SK-N-SH (cell line): Measurements from ENCODE around the gene RAMP1. TPM values are rescaled to one million over a fixed set of nuclear protein-coding genes. Genes with fewer than 3 reads are reported as not detected.

ENCODE experiments used
- CTCF ChIA-PET: fragments of 300-600, 350-600 bp; formaldehyde crosslinking; extraction: SDS; loops from one replicate; lab custom pipeline; 2021; lab: Yijun Ruan, JAX
- POLR2A ChIA-PET: fragments of 350-600 bp; sonication (Branson Sonifier 250); formaldehyde crosslinking; extraction: SDS; loops from one replicate; lab custom pipeline; 2020; ENCODE audit warnings: antibody characterized with exemption, inconsistent platforms; lab: Yijun Ruan, JAX
- DNase-seq: peaks from one replicate; pipeline ENCODE4 v3.0.0; 2012
- H2AFZ ChIP-seq: fragments of 200-600 bp; sonication (generic); 2 replicates; pipeline ENCODE4 v1.8.1; 2016; ENCODE audit warnings: antibody characterized with exemption, mild to moderate bottlenecking, low read depth
- H3F3A ChIP-seq: fragments of 200-600 bp; sonication (generic); replicated peaks from 2 replicates; pipeline ENCODE3; 2016; ENCODE audit warnings: antibody characterized with exemption, mild to moderate bottlenecking; ENCODE audit not compliant: insufficient read depth
- H3K27ac ChIP-seq, 2 experiments: fragments of 200-500 bp in 1 of 2; fragments of 200-600 bp in 1 of 2; sonication (Bioruptor generic) in 1 of 2; sonication (generic), shearing (Covaris generic) in 1 of 2; 2 replicates each; pipeline versions ENCODE4 v1.5.1 to v1.6.1; 2014 to 2016; ENCODE audit warnings: low read depth in 2 of 2, inconsistent platforms in 1 of 2, low read length in 1 of 2, mild to moderate bottlenecking in 1 of 2, mixed read lengths in 1 of 2
- H3K27me3 ChIP-seq: fragments of 200-600 bp; sonication (generic), shearing (Covaris generic); 2 replicates; pipeline ENCODE4 v1.6.1; 2016; ENCODE audit warnings: mixed run types; ENCODE audit not compliant: insufficient read depth
- H3K36me3 ChIP-seq, 2 experiments: fragments of 200-500 bp in 1 of 2; fragments of 200-600 bp in 1 of 2; sonication (Bioruptor generic) in 1 of 2; sonication (generic) in 1 of 2; replicated peaks in 1 of 2; 2 replicates each; pipeline versions ENCODE3 to v1.5.1; 2014 to 2016; ENCODE audit warnings: low read length in 1 of 2, mild to moderate bottlenecking in 1 of 2; ENCODE audit not compliant: insufficient read depth in 2 of 2, control insufficient read depth in 1 of 2
- H3K4me1 ChIP-seq, 2 experiments: fragments of 200-500 bp in 1 of 2; fragments of 200-600 bp in 1 of 2; sonication (Bioruptor generic) in 1 of 2; sonication (generic), shearing (Covaris generic) in 1 of 2; 2 replicates each; pipeline versions ENCODE4 v1.5.1 to v1.6.1; 2014 to 2016; ENCODE audit warnings: low read depth in 1 of 2, low read length in 1 of 2, mixed run types in 1 of 2; ENCODE audit not compliant: insufficient read depth in 2 of 2, control insufficient read depth in 1 of 2
- H3K4me2 ChIP-seq: fragments of 200-600 bp; sonication (generic), shearing (Covaris generic); 2 replicates; pipeline ENCODE4 v1.6.1; 2017; ENCODE audit warnings: mixed run types
- H3K4me3 ChIP-seq, 2 experiments: fragments of 200-500 bp in 1 of 2; fragments of 200-600 bp in 1 of 2; sonication (Bioruptor generic) in 1 of 2; sonication (generic), shearing (Covaris generic) in 1 of 2; 2 replicates each; pipeline versions ENCODE4 v1.5.1 to v1.8.1; 2014 to 2016; ENCODE audit warnings: low read depth in 2 of 2, inconsistent platforms in 1 of 2, low read length in 1 of 2, mild to moderate bottlenecking in 1 of 2, mixed read lengths in 1 of 2, moderate library complexity in 1 of 2
- H3K79me2 ChIP-seq: fragments of 200-600 bp; sonication (generic); 2 replicates; pipeline ENCODE4 v1.8.1; 2017; ENCODE audit warnings: mild to moderate bottlenecking; ENCODE audit not compliant: insufficient read depth
- H3K9ac ChIP-seq: fragments of 200-600 bp; sonication (generic); 2 replicates; pipeline ENCODE4 v1.6.1; 2017; ENCODE audit warnings: mixed run types
- H3K9me2 ChIP-seq: fragments of 200-600 bp; sonication (generic); 2 replicates; pipeline ENCODE4 v1.6.1; 2017; ENCODE audit warnings: mixed run types
- H3K9me3 ChIP-seq: fragments of 200-600 bp; sonication (generic); 2 replicates; pipeline ENCODE4 v1.6.1; 2017; ENCODE audit warnings: mixed run types, mild to moderate bottlenecking, moderate library complexity
- H4K20me1 ChIP-seq: fragments of 200-600 bp; sonication (generic); 2 replicates; pipeline ENCODE4 v1.6.1; 2017; ENCODE audit warnings: mild to moderate bottlenecking, mixed run types; ENCODE audit not compliant: insufficient read depth
- EZH2phosphoT487 ChIP-seq: fragments of 200-600 bp; sonication (generic); IDR thresholded peaks from 2 replicates; pipeline ENCODE4 v1.6.1; 2017; ENCODE audit warnings: low read depth, mixed run types, mild to moderate bottlenecking, antibody characterized with exemption, moderate library complexity, borderline replicate concordance
- FOSL2 ChIP-seq: IDR thresholded peaks from 2 replicates; pipeline ENCODE4 v1.4.0; 2012; ENCODE audit warnings: low read depth, mild to moderate bottlenecking, moderate library complexity, borderline replicate concordance
- FOXJ3 ChIP-seq: sonication (generic); formaldehyde crosslinking; IDR thresholded peaks from 2 replicates; pipeline ENCODE4 v1.5.1; 2020; ENCODE audit warnings: mild to moderate bottlenecking, missing genetic modification reagents
- GATA2 ChIP-seq: sonication (generic); formaldehyde crosslinking; IDR thresholded peaks from 2 replicates; pipeline ENCODE4 v1.5.0; 2020; ENCODE audit warnings: mild to moderate bottlenecking, missing genetic modification reagents
- JUND ChIP-seq: IDR thresholded peaks from 2 replicates; pipeline ENCODE4 v1.4.0; 2012
- MEF2A ChIP-seq: IDR thresholded peaks from 2 replicates; pipeline ENCODE4 v1.4.0; 2012; ENCODE audit warnings: low read depth, borderline replicate concordance
- MXI1 ChIP-seq: IDR thresholded peaks from 2 replicates; pipeline ENCODE4 v1.6.1; 2012; ENCODE audit warnings: mild to moderate bottlenecking, low read depth, low read length, improper control_type of control experiment
- NRF1 ChIP-seq: IDR thresholded peaks from 2 replicates; pipeline ENCODE4 v1.6.1; 2012; ENCODE audit warnings: low read depth, mild to moderate bottlenecking, low read length
- RAD21 ChIP-seq: IDR thresholded peaks from 2 replicates; pipeline ENCODE4 v1.6.1; 2012; ENCODE audit warnings: mild to moderate bottlenecking, low read length
- RCOR1 ChIP-seq: fragments of 150-350 bp; IDR thresholded peaks from 2 replicates; pipeline ENCODE4 v1.6.1; 2017; ENCODE audit warnings: antibody characterized with exemption, low read length
- SIN3A ChIP-seq: IDR thresholded peaks from 2 replicates; pipeline ENCODE4 v1.6.1; 2012; ENCODE audit warnings: low read depth, mild to moderate bottlenecking, low read length, moderate library complexity, borderline replicate concordance
- TCF12 ChIP-seq: IDR thresholded peaks from 2 replicates; pipeline ENCODE4 v1.4.0; 2012
- YY1 ChIP-seq: IDR thresholded peaks from 2 replicates; pipeline ENCODE4 v1.4.0; 2012; ENCODE audit warnings: low read depth, mild to moderate bottlenecking
- WGBS: methylation state at CpG from one replicate; pipeline ENCODE4 v1.1.6; 2017; ENCODE audit warnings: low lambda C conversion rate; 5-methylcytosine and 5-hydroxymethylcytosine counted together
- polyA plus RNA-seq, 3 experiments: library from polyadenylated mRNA; depleted of rRNA; stranded (reverse); fragments of >200 nt; gene quantifications; 2 replicates each; pipeline ENCODE4 v1.2.3, GENCODE V29; 2012
- TF ChIP-seq, protein P1 (sequence below): IDR thresholded peaks from 2 replicates; pipeline ENCODE4; 2012
- TF ChIP-seq, protein P2 (sequence below): IDR thresholded peaks from 2 replicates; pipeline ENCODE4 v1.4.0; 2012; ENCODE audit warnings: low read depth, borderline replicate concordance
- TF ChIP-seq, protein P3 (sequence below): fragments of 150-350 bp; IDR thresholded peaks from 2 replicates; pipeline ENCODE4 v1.6.1; 2017; ENCODE audit warnings: antibody characterized with exemption, low read length, low read depth, borderline replicate concordance
- TF ChIP-seq, protein P4 (sequence below): IDR thresholded peaks from 2 replicates; pipeline ENCODE4 v1.4.0; 2012; ENCODE audit warnings: low read depth

RAMP1 gene
- polyA plus RNA-seq, 1 of the 3 experiments (the other 2 are of a cell fraction), result 27.9 TPM

DNA sequence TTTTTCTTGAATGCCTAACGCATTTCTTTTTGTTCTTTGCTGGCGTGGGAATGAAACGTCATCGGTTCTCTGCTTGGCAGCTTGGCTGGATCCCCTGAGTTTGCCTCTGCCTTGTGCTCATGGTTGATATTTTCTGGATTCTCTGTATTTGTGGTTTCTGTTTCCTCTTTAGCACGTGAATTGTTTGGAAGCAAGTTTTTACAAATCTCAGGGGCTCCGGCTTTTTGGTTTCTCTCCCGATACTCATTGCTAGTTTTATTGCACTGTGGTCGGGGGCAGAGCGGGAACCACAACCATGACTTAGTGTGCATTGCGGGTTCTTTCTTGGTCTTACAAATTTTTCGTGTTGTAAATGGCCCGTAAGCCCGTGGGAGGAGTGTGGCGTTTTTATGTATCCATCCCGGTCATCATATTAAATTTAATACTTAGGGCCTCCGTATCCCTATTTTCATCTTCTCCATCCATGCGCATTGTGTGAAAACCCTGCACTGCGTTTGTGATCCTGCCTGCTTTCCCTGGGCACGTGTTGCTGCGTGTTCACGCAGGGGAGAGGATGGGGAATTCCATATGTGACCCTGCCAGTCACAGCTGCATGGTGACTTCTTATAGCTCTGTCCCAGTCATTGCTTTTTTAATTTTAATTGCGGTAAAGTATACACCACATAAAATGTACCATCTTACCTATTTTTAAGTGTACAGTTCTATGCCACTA is 9.4 kb downstream of the RAMP1 start:
- Histone ChIP-seq H2AFZ (no peak overlapping the region), H4K20me1 (no peaks in the 10 kb centered on the region), H3F3A (peaks cover 6% of the 10 kb centered on the region), H3K4me3 (no peak overlapping the region), H3K9me2 (no peaks in the 10 kb centered on the region), H3K27me3 (no peaks in the 10 kb centered on the region), H3K27ac (no peak overlapping the region; a peak in 1 of 4 replicates), H3K79me2 (no peaks in the 10 kb centered on the region), H3K36me3 (no peaks in the 10 kb centered on the region), H3K4me2 (no peak overlapping the region), H3K9me3 (no peaks in the 10 kb centered on the region), H3K4me1 (peaks cover 24 to 75% of the 10 kb centered on the region in 2 experiments), H3K9ac (no peak overlapping the region)
- POLR2A ChIA-PET, result no interaction called here
- 94% methylated on average over 22 of the region's 22 CpGs for WGBS
- no peak for DNase-seq
- TF ChIP-seq, protein P1, sequence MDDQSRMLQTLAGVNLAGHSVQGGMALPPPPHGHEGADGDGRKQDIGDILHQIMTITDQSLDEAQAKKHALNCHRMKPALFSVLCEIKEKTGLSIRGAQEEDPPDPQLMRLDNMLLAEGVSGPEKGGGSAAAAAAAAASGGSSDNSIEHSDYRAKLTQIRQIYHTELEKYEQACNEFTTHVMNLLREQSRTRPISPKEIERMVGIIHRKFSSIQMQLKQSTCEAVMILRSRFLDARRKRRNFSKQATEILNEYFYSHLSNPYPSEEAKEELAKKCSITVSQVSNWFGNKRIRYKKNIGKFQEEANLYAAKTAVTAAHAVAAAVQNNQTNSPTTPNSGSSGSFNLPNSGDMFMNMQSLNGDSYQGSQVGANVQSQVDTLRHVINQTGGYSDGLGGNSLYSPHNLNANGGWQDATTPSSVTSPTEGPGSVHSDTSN, result no peak
- TF ChIP-seq, protein P2, sequence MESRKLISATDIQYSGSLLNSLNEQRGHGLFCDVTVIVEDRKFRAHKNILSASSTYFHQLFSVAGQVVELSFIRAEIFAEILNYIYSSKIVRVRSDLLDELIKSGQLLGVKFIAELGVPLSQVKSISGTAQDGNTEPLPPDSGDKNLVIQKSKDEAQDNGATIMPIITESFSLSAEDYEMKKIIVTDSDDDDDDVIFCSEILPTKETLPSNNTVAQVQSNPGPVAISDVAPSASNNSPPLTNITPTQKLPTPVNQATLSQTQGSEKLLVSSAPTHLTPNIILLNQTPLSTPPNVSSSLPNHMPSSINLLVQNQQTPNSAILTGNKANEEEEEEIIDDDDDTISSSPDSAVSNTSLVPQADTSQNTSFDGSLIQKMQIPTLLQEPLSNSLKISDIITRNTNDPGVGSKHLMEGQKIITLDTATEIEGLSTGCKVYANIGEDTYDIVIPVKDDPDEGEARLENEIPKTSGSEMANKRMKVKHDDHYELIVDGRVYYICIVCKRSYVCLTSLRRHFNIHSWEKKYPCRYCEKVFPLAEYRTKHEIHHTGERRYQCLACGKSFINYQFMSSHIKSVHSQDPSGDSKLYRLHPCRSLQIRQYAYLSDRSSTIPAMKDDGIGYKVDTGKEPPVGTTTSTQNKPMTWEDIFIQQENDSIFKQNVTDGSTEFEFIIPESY, result no peak
- TF ChIP-seq MEF2A, result no peak
- TF ChIP-seq RAD21, result no peak
- TF ChIP-seq, protein P3, sequence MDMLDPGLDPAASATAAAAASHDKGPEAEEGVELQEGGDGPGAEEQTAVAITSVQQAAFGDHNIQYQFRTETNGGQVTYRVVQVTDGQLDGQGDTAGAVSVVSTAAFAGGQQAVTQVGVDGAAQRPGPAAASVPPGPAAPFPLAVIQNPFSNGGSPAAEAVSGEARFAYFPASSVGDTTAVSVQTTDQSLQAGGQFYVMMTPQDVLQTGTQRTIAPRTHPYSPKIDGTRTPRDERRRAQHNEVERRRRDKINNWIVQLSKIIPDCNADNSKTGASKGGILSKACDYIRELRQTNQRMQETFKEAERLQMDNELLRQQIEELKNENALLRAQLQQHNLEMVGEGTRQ, result no peak
- TF ChIP-seq MXI1, result no peak
- TF ChIP-seq RCOR1, result no peak
- TF ChIP-seq FOSL2, result no peak
- CTCF ChIA-PET, result interaction anchor here (1.5 kb wide), 1 partner anchor 17 kb away, joined by 4 read pairs; no protein-coding TSS in a partner anchor

DNA sequence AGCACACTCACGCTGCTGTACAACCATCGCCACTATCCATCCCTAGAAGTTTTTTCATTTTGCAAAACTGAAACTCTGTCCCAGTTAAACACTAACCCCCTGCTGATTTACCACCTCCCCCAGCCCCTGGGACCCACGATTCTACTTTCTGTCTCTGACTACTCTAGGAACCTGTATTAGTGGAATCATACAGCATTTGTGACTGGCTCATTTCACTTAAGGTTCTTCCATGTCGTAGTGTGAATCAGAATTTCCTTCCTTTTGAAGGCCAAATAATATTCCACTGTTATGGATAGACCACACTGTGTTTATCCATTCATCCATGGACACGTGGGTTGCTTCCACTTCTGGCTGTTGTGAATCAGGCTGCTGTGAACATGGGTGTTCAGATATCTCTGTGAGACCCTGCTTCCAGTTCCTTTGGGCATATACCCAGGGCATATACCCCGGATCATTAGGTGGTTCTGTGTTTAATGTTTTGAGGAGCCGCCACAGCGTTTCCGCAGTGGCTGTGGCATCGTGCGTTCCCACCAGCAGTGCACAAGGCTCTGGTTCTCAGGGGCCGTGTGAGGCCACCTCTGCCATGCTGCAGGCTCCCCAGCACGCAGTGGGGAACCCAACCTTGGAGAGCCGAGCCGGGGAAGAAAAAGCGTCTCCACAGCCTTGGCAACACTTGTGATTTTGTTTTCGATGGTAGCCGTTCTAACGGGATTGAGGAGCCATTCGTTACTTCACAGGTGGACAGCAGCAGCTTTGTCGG is 10.1 kb downstream of the RAMP1 start:
- Histone ChIP-seq H3K36me3 (no peaks in the 10 kb centered on the region), H3K4me2 (no peak overlapping the region), H3K4me1 (peaks cover 28 to 75% of the 10 kb centered on the region in 2 experiments), H2AFZ (no peak overlapping the region), H3K27ac (peak overlapping the region in 1 of 2 experiments; percentile 70; a peak in 1 of 4 replicates), H3K27me3 (no peaks in the 10 kb centered on the region), H3K9me3 (no peaks in the 10 kb centered on the region), H3F3A (peaks cover 6% of the 10 kb centered on the region), H3K79me2 (no peaks in the 10 kb centered on the region), H3K9ac (no peak overlapping the region), H3K4me3 (no peak overlapping the region), H4K20me1 (no peaks in the 10 kb centered on the region), H3K9me2 (no peaks in the 10 kb centered on the region)
- DNase-seq, result no peak
- WGBS, result 96% methylated on average over 17 of the region's 21 CpGs
- CTCF ChIA-PET, result interaction anchor here (1.5 kb wide), 1 partner anchor 16 kb away, joined by 4 read pairs; no protein-coding TSS in a partner anchor
- POLR2A ChIA-PET, result no interaction called here
- TF ChIP-seq, protein P1, result no peak
- TF ChIP-seq, protein P4, sequence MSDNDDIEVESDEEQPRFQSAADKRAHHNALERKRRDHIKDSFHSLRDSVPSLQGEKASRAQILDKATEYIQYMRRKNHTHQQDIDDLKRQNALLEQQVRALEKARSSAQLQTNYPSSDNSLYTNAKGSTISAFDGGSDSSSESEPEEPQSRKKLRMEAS, result no peak
- TF ChIP-seq, protein P3, result no peak
- TF ChIP-seq NRF1 (no peak), YY1 (no peak), EZH2phosphoT487 (no peak), FOSL2 (no peak), TCF12 (no peak), JUND (no peak), SIN3A (no peak), FOXJ3 (CRISPR knock-in tag) (no peak), GATA2 (CRISPR knock-in tag) (no peak), MEF2A (no peak)
